Neural progenitor cell (in vitro differentiated cells): Measurements from ENCODE around the gene ANKS1B.

Experiments
- CTCF ChIP-seq: fragments of 200-600 bp; sonication (generic); IDR thresholded peaks from 2 replicates; pipeline ENCODE4 v1.5.1; 2017; ENCODE audit warnings: antibody characterized with exemption, mild to moderate bottlenecking
- EZH2 ChIP-seq: fragments of 200-600 bp; sonication (generic); IDR thresholded peaks from 2 replicates; pipeline ENCODE4 v1.6.1; 2017; ENCODE audit warnings: antibody characterized with exemption, mild to moderate bottlenecking, moderate library complexity

- TF ChIP-seq EZH2 (no peak), CTCF (no peak)
Observed at GRCh38 chr12:99852666-99853065, 132.1 kb downstream of the ANKS1B start.
